LNCaP clone FGC (cell line): Measurements from ENCODE around the gene RAET1E.
"Not testable (repeated sequence)": the region's sequence is repeated elsewhere in the genome, so short reads cannot be mapped to it uniquely, and the experiment has no call there.

Experiments
- DNase-seq: peaks from one replicate; pipeline ENCODE4 v3.0.0-alpha.2; 2011; ENCODE audit warnings: low read depth
- H3K4me3 ChIP-seq: 2 replicates; pipeline ENCODE4 v1.5.1; 2011; ENCODE audit warnings: mild to moderate bottlenecking, low read depth, low read length, control low read depth
- TF ChIP-seq, protein P1 (sequence below): IDR thresholded peaks from 2 replicates; pipeline ENCODE4 v1.5.1; 2012; ENCODE audit warnings: mild to moderate bottlenecking; ENCODE audit not compliant: control insufficient read depth, insufficient read depth; ENCODE audit errors: extremely low read depth

The RAET1E gene

GRCh38 chr6:149862922-149863697 lies 34.8 kb downstream of the RAET1E start:
- H3K4me3 ChIP-seq = peak overlapping the region; percentile 57
- DNase-seq = peak; percentile 83
- TF ChIP-seq, protein P1, sequence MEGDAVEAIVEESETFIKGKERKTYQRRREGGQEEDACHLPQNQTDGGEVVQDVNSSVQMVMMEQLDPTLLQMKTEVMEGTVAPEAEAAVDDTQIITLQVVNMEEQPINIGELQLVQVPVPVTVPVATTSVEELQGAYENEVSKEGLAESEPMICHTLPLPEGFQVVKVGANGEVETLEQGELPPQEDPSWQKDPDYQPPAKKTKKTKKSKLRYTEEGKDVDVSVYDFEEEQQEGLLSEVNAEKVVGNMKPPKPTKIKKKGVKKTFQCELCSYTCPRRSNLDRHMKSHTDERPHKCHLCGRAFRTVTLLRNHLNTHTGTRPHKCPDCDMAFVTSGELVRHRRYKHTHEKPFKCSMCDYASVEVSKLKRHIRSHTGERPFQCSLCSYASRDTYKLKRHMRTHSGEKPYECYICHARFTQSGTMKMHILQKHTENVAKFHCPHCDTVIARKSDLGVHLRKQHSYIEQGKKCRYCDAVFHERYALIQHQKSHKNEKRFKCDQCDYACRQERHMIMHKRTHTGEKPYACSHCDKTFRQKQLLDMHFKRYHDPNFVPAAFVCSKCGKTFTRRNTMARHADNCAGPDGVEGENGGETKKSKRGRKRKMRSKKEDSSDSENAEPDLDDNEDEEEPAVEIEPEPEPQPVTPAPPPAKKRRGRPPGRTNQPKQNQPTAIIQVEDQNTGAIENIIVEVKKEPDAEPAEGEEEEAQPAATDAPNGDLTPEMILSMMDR = no peak

GRCh38 chr6:149862424-149862738 lies 35.5 kb downstream of the RAET1E start:
- peak overlapping the region; percentile 57 for H3K4me3 ChIP-seq
- DNase-seq = not testable (repeated sequence)

DNA sequence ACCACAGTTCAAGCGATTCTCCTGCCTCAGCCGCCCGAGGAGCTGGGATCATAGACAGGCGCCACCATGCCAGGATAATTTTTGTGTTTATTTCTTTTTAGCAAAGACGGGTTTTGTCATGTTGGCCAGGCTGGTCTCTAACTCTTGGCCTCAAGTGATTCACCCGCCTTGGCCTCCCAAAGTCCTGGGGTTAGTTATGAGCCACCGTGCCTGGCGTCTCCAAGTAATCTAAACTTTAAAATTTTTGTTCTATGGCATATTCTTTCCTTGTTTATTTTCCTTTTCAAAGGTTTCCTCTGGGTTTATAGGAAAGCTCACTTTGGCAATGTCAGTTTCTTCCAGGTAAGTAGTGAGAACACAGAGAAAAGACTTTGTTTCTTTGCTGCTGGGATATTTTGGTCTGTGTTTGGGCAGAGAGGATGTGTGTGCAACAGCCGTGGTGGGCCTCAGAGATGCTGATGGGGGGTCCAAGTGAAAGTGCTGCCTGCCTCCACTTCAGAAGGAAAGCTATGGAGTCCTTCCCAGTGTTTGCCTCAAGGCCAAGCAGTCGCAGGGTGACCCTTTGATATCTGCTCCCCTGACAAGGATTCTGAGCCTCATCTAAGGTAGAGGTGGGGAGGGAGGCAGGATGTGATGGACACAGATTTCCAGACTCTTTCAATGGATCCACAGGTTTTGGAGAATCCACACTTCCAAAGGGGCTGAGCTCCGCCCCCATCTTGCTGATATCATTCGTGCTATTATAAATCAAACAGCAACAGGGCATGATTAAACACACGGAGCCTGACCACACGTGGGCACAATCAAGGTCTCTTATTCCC lies 36.1 kb downstream of the RAET1E start:
- H3K4me3 ChIP-seq = peak overlapping the region; percentile 57; the same call in 1 of the 2 replicates
- TF ChIP-seq, protein P1 = no peak
- no peak for DNase-seq

- TF ChIP-seq, protein P1 = 0 out of 2 replicates have a peak, but pooled peaks have one; percentile 5
- no peak for DNase-seq
- no peak overlapping the region for H3K4me3 ChIP-seq
These were observed 36.9 kb downstream of the RAET1E start for GRCh38 chr6:149860834-149861602.

GRCh38 chr6:149860513-149860833 lies 37.4 kb downstream of the RAET1E start:
- no peak overlapping the region for H3K4me3 ChIP-seq
- TF ChIP-seq, protein P1 = no peak
- DNase-seq = no peak

- H3K4me3 ChIP-seq = no peak overlapping the region
- DNase-seq = no peak
- TF ChIP-seq, protein P1 = no peak
These were observed 38.0 kb downstream of the RAET1E start for GRCh38 chr6:149859938-149860337.

- no peak for DNase-seq
- no peak overlapping the region for H3K4me3 ChIP-seq
These were observed 38.5 kb downstream of the RAET1E start for GRCh38 chr6:149859368-149859767.

More at GRCh38 chr6:149859368-149859767, 38.5 kb downstream of the RAET1E start:
- TF ChIP-seq, protein P1 = no peak
